ENCODE results near the gene SIRPA.

The SIRPA gene

GRCh38 chr20:1888796-1889463 lies 6.3 kb upstream of the SIRPA start:
- H3K9ac ChIP-seq (ENCODE audit: low read depth, low read length) = no peak overlapping the region
- peaks cover 12% of the 10 kb centered on the region; the same call in 1 of the 2 replicates for H3K4me1 ChIP-seq (ENCODE audit: control insufficient read depth, insufficient read depth, low read length)
- H3K36me3 ChIP-seq (ENCODE audit: control insufficient read depth, insufficient read depth, low read length) = no peaks in the 10 kb centered on the region
- H3K4me3 ChIP-seq (ENCODE audit: low read depth, low read length) = no peak overlapping the region
- no peaks in the 10 kb centered on the region for H3K9me3 ChIP-seq (ENCODE audit: control insufficient read depth, insufficient read depth, low read length)
- peaks cover 22% of the 10 kb centered on the region for H3K27me3 ChIP-seq (ENCODE audit: control insufficient read depth, insufficient read depth, low read length)
- H3K27ac ChIP-seq (ENCODE audit: low read depth, low read length) = no peak overlapping the region

- no peaks in the 10 kb centered on the region for H3K36me3 ChIP-seq (ENCODE audit: control insufficient read depth, insufficient read depth, low read length)
- H3K27ac ChIP-seq (ENCODE audit: low read depth, low read length) = no peak overlapping the region
- H3K9ac ChIP-seq (ENCODE audit: low read depth, low read length) = no peak overlapping the region
- peaks cover 12% of the 10 kb centered on the region; the same call in 1 of the 2 replicates for H3K4me1 ChIP-seq (ENCODE audit: control insufficient read depth, insufficient read depth, low read length)
- no peak overlapping the region for H3K4me3 ChIP-seq (ENCODE audit: low read depth, low read length)
- peaks cover 24% of the 10 kb centered on the region for H3K27me3 ChIP-seq (ENCODE audit: control insufficient read depth, insufficient read depth, low read length)
- H3K9me3 ChIP-seq (ENCODE audit: control insufficient read depth, insufficient read depth, low read length) = no peaks in the 10 kb centered on the region
Measured at GRCh38 chr20:1890469-1891262, 4.5 kb upstream of the SIRPA start.

- Histone ChIP-seq H3K9me3 (ENCODE audit: control insufficient read depth, insufficient read depth, low read length) (no peaks in the 10 kb centered on the region), H3K4me1 (ENCODE audit: control insufficient read depth, insufficient read depth, low read length) (peaks cover 12% of the 10 kb centered on the region; the same call in 1 of the 2 replicates), H3K4me3 (ENCODE audit: low read depth, low read length) (no peak overlapping the region), H3K36me3 (ENCODE audit: control insufficient read depth, insufficient read depth, low read length) (no peaks in the 10 kb centered on the region), H3K9ac (ENCODE audit: low read depth, low read length) (no peak overlapping the region), H3K27me3 (ENCODE audit: control insufficient read depth, insufficient read depth, low read length) (peaks cover 32% of the 10 kb centered on the region), H3K27ac (ENCODE audit: low read depth, low read length) (no peak overlapping the region)
Measured at GRCh38 chr20:1891263-1892118, 3.7 kb upstream of the SIRPA start.

- Histone ChIP-seq H3K27me3 (ENCODE audit: control insufficient read depth, insufficient read depth, low read length) (peaks cover 37% of the 10 kb centered on the region), H3K4me3 (ENCODE audit: low read depth, low read length) (no peak overlapping the region), H3K36me3 (ENCODE audit: control insufficient read depth, insufficient read depth, low read length) (no peaks in the 10 kb centered on the region), H3K4me1 (ENCODE audit: control insufficient read depth, insufficient read depth, low read length) (peaks cover 15% of the 10 kb centered on the region; the same call in 1 of the 2 replicates), H3K9me3 (ENCODE audit: control insufficient read depth, insufficient read depth, low read length) (no peaks in the 10 kb centered on the region), H3K27ac (ENCODE audit: low read depth, low read length) (no peak overlapping the region), H3K9ac (ENCODE audit: low read depth, low read length) (no peak overlapping the region)
Measured at GRCh38 chr20:1892119-1892385, 3.2 kb upstream of the SIRPA start.

GRCh38 chr20:1893721-1894470 lies 1.3 kb upstream of the SIRPA start:
- Histone ChIP-seq H3K36me3 (ENCODE audit: control insufficient read depth, insufficient read depth, low read length) (no peaks in the 10 kb centered on the region), H3K27me3 (ENCODE audit: control insufficient read depth, insufficient read depth, low read length) (peaks cover 42% of the 10 kb centered on the region), H3K4me3 (ENCODE audit: low read depth, low read length) (peak overlapping the region; percentile 74), H3K9me3 (ENCODE audit: control insufficient read depth, insufficient read depth, low read length) (no peaks in the 10 kb centered on the region), H3K4me1 (ENCODE audit: control insufficient read depth, insufficient read depth, low read length) (peaks cover 20% of the 10 kb centered on the region), H3K9ac (ENCODE audit: low read depth, low read length) (no peak overlapping the region; the same call in 1 of the 2 replicates), H3K27ac (ENCODE audit: low read depth, low read length) (peak overlapping the region; percentile 50)

- Histone ChIP-seq H3K27ac (ENCODE audit: low read depth, low read length) (peak overlapping the region; percentile 50), H3K4me1 (ENCODE audit: control insufficient read depth, insufficient read depth, low read length) (peaks cover 20% of the 10 kb centered on the region), H3K36me3 (ENCODE audit: control insufficient read depth, insufficient read depth, low read length) (no peaks in the 10 kb centered on the region), H3K4me3 (ENCODE audit: low read depth, low read length) (peak overlapping the region; percentile 74), H3K27me3 (ENCODE audit: control insufficient read depth, insufficient read depth, low read length) (peaks cover 42% of the 10 kb centered on the region), H3K9ac (ENCODE audit: low read depth, low read length) (no peak overlapping the region; the same call in 1 of the 2 replicates), H3K9me3 (ENCODE audit: control insufficient read depth, insufficient read depth, low read length) (no peaks in the 10 kb centered on the region)
Measured at GRCh38 chr20:1894471-1894950, 696 bp upstream of the SIRPA start.

GRCh38 chr20:1895674-1896483 lies 672 bp downstream of the SIRPA start:
- Histone ChIP-seq H3K4me1 (ENCODE audit: control insufficient read depth, insufficient read depth, low read length) (peaks cover 13% of the 10 kb centered on the region), H3K9me3 (ENCODE audit: control insufficient read depth, insufficient read depth, low read length) (no peaks in the 10 kb centered on the region), H3K27me3 (ENCODE audit: control insufficient read depth, insufficient read depth, low read length) (peaks cover 42% of the 10 kb centered on the region), H3K4me3 (ENCODE audit: low read depth, low read length) (peak overlapping the region; percentile 74), H3K27ac (ENCODE audit: low read depth, low read length) (no peak overlapping the region), H3K9ac (ENCODE audit: low read depth, low read length) (0 out of 2 replicates have a peak overlapping the region, but pooled peaks have one; percentile 27), H3K36me3 (ENCODE audit: control insufficient read depth, insufficient read depth, low read length) (no peaks in the 10 kb centered on the region)

GRCh38 chr20:1896484-1897258 lies 1.5 kb downstream of the SIRPA start:
- Histone ChIP-seq H3K27ac (ENCODE audit: low read depth, low read length) (no peak overlapping the region), H3K36me3 (ENCODE audit: control insufficient read depth, insufficient read depth, low read length) (no peaks in the 10 kb centered on the region), H3K9ac (ENCODE audit: low read depth, low read length) (no peak overlapping the region), H3K9me3 (ENCODE audit: control insufficient read depth, insufficient read depth, low read length) (no peaks in the 10 kb centered on the region), H3K4me3 (ENCODE audit: low read depth, low read length) (no peak overlapping the region; the same call in 1 of the 2 replicates), H3K27me3 (ENCODE audit: control insufficient read depth, insufficient read depth, low read length) (peaks cover 42% of the 10 kb centered on the region), H3K4me1 (ENCODE audit: control insufficient read depth, insufficient read depth, low read length) (peaks cover 8% of the 10 kb centered on the region)

GRCh38 chr20:1897541-1897940 lies 2.3 kb downstream of the SIRPA start:
- H3K4me3 ChIP-seq (ENCODE audit: low read depth, low read length) = no peak overlapping the region
- H3K9ac ChIP-seq (ENCODE audit: low read depth, low read length) = no peak overlapping the region
- H3K4me1 ChIP-seq (ENCODE audit: control insufficient read depth, insufficient read depth, low read length) = peaks cover 8% of the 10 kb centered on the region
- peaks cover 36% of the 10 kb centered on the region for H3K27me3 ChIP-seq (ENCODE audit: control insufficient read depth, insufficient read depth, low read length)
- no peaks in the 10 kb centered on the region for H3K9me3 ChIP-seq (ENCODE audit: control insufficient read depth, insufficient read depth, low read length)
- no peak overlapping the region for H3K27ac ChIP-seq (ENCODE audit: low read depth, low read length)
- H3K36me3 ChIP-seq (ENCODE audit: control insufficient read depth, insufficient read depth, low read length) = no peaks in the 10 kb centered on the region

All from HUES48 (cell line).